Neural cell (in vitro differentiated cells): ENCODE measurements around the gene ORM1.

Source experiments
- EP300 ChIP-seq: fragments of 450-650 bp; conservative IDR thresholded peaks from 2 replicates; pipeline ENCODE4 v1.6.1; 2014; ENCODE audit warnings: antibody characterized with exemption, mild to moderate bottlenecking, moderate library complexity; ENCODE audit not compliant: poor library complexity, severe bottlenecking
- EZH2 ChIP-seq: fragments of 200-600, 300-800 bp; shearing (Covaris generic), sonication (generic); IDR thresholded peaks from 2 replicates; pipeline ENCODE4 v1.6.1; 2014; ENCODE audit warnings: antibody characterized with exemption, low read length, borderline replicate concordance, mild to moderate bottlenecking; ENCODE audit not compliant: insufficient read depth, poor library complexity, severe bottlenecking
- MXI1 ChIP-seq: fragments of 450-650 bp; conservative IDR thresholded peaks from 2 replicates; pipeline ENCODE4 v1.6.1; 2014; ENCODE audit warnings: antibody characterized with exemption, mild to moderate bottlenecking; ENCODE audit not compliant: poor library complexity, severe bottlenecking
- POLR2AphosphoS5 ChIP-seq: IDR thresholded peaks from 2 replicates; pipeline ENCODE4 v1.6.1; 2012
- RAD21 ChIP-seq: fragments of 450-650 bp; conservative IDR thresholded peaks from 2 replicates; pipeline ENCODE4 v1.6.1; 2014; ENCODE audit warnings: antibody characterized with exemption, mild to moderate bottlenecking, moderate library complexity
- REST ChIP-seq: IDR thresholded peaks from 2 replicates; pipeline ENCODE4 v1.6.1; 2012; ENCODE audit warnings: borderline replicate concordance
- TAF1 ChIP-seq: IDR thresholded peaks from 2 replicates; pipeline ENCODE4 v1.6.1; 2012; ENCODE audit warnings: low read depth
- TF ChIP-seq, protein P1 (sequence below): fragments of 450-650 bp; IDR thresholded peaks from 2 replicates; pipeline ENCODE4 v1.5.1; 2014; ENCODE audit warnings: antibody characterized with exemption, mild to moderate bottlenecking, moderate library complexity; ENCODE audit not compliant: poor library complexity, severe bottlenecking

DNA sequence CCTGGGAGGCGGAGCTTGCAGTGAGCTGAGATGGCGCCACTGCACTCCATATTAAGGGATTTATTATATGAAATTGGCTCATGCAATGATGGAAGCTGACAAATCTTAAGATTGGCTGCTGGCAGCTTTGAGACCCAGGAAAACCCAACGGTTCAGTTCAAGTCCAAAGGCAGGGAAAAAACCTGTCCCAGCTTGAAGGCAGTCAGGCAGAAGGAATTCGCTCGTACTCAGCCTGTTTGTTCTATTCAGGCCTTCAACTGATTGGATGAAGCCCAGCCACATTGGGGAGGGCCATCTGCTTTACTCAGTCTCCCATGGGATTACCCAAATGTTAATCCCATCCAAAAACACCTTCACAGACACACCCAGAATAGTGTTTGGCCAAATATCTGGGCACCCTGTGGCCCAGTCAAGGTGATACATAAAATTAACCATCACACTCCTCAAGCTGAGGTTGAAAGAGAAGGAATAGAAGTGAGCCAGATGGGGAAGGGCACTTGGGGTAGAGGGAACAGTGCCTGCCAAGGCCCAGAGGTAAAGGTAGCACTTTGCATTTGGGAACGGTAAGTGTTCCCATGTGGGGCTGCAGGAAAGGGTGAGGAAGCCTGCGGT lies 8.5 kb upstream of the ORM1 start:
- TF ChIP-seq, protein P1, sequence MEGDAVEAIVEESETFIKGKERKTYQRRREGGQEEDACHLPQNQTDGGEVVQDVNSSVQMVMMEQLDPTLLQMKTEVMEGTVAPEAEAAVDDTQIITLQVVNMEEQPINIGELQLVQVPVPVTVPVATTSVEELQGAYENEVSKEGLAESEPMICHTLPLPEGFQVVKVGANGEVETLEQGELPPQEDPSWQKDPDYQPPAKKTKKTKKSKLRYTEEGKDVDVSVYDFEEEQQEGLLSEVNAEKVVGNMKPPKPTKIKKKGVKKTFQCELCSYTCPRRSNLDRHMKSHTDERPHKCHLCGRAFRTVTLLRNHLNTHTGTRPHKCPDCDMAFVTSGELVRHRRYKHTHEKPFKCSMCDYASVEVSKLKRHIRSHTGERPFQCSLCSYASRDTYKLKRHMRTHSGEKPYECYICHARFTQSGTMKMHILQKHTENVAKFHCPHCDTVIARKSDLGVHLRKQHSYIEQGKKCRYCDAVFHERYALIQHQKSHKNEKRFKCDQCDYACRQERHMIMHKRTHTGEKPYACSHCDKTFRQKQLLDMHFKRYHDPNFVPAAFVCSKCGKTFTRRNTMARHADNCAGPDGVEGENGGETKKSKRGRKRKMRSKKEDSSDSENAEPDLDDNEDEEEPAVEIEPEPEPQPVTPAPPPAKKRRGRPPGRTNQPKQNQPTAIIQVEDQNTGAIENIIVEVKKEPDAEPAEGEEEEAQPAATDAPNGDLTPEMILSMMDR = no peak
- TF ChIP-seq EP300 = no peak
- no peak for TF ChIP-seq POLR2AphosphoS5
- no peak for TF ChIP-seq TAF1
- no peak for TF ChIP-seq EZH2
- TF ChIP-seq REST = no peak
- TF ChIP-seq RAD21 = no peak
- TF ChIP-seq MXI1 = no peak
